GM10847 (cell line): ENCODE results near the gene LGALS7B.

Experiments
- POLR2A ChIP-seq: IDR thresholded peaks from 2 replicates; pipeline ENCODE4 v1.6.1; 2011; ENCODE audit not compliant: insufficient read length; ENCODE audit errors: extremely low read depth

Gene LGALS7B

GRCh38 chr19:38840583-38840968 is 51.6 kb downstream of the LGALS7B start:
- no peak for TF ChIP-seq POLR2A
